CMK (cell line): ENCODE data around the gene RASAL2.
"Not testable (repeated sequence)": the region's sequence is repeated elsewhere in the genome, so short reads cannot be mapped to it uniquely, and the experiment has no call there.

ENCODE experiments used
- DNase-seq: peaks from one replicate; pipeline ENCODE4 v3.0.0-alpha.2; 2010; ENCODE audit warnings: low read depth

Gene RASAL2

DNA sequence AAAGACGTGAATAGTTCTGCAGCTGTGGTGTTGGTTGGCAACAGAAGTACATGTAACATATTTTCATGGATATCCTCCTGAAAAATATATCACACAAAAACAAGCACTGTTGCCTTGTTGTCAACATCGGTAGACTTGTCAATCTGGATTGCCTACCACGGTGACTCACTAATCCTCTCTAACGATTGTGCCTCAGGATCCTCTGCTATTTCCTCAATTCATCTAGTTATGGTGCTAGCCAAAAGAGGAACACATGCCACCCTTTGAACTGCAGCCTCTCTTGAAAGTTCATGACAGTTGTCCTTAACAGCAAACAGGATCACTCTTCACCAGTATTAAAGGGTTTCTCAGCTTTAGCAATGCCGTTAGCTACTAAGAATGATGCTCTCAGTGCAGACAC lies 25.7 kb downstream of the RASAL2 start:
- DNase-seq = no peak

DNA sequence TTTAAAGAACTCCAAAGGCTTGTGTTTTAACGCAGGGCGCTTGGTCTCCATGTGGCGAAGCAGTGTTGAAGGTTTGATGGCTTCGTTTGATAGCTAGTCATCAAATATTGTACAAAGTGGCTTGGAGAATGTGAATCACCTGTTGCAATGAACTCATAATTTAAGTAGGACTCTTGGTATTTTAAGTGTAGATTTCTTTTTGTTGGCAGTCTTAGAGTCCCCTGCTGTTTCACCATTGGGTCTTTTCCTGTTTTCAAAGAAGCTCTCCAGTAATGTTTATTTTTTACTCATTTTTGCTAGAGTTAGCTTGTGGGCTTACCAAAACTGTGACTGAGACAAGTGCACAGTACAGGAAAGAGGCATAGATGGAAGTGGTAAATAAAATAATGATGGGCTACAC lies 26.2 kb downstream of the RASAL2 start:
- no peak for DNase-seq

DNA sequence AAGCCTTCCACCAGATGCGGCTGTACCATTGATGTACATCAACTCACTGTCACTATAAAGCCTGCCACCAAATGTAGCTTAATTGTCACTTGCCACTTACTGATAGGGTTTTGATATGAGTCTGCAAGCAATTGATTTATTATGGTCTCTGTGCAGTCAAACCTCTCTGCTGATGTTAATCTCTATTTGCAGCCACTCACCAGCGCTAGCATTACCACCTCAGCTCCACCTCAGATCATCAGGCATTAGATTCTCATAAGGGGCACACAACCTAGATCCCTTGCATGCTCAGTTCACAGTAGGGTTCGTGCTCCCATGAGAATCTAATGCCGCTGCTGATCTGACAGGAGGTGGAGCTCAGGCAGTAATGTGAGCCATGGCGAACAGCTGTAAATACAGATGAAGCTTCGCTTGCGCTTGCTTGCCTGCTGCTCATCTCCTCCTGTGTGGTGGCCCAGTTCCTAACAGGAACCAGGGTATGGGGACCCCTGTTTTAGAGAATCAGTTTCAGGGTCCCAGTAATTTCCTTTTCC lies 26.7 kb downstream of the RASAL2 start:
- not testable (repeated sequence) for DNase-seq

DNA sequence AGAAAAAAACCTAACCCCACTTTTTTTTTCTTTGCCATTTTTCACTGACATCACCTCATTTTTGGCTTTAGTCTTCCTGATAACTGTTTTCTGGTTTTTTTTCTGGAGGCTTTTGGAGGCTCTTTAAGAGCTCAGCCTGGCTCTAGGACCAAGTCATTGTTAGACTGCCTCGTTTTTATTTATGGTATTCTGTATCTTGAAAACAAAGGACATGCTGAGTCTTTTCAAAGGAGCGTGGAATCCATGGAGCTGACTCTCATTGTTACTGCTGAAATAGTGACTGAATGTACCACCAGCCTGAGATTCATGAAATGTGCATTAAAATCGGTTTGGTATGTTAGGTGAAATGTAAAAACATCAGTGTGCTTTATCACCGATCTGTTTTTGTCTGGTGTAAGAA lies 28.0 kb downstream of the RASAL2 start:
- DNase-seq = no peak

DNA sequence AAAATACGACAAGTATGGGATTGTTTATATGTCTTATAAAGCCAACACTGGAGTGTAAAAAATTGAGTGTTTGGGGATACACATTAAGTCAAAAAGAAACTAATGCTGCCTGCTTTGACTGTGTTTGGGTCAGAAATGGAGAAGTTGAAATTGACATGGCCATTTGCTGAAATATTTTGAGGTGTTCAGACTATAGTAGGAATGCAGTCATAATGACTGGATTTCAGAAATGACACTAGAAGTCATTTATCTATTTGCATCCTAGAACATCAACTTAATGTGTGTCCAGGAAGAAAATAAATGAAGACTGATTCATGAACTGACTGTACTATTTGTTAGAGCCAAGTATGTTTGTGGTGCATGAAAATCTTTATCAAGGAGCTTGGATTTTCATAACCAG lies 28.4 kb downstream of the RASAL2 start:
- DNase-seq = no peak

DNA sequence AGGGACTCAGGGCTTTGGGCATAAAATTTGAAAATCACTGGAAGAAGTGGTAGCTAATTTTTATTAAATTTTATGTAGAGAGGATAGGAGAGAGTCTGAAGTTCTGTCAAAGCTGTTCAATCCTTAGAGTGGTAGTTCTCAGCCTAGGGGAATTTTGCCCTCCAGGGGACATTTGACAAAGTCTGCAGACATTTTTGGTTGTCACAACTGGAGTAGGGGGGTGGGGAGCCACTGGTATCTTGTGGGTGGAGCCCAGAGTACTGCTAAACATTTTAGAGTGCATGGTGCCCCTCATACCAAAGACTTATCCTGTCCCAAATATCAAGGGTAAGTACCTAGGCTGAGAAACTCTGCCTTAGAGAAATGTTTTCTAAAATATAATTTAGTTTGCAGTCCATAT lies 30.2 kb downstream of the RASAL2 start:
- DNase-seq = no peak

DNA sequence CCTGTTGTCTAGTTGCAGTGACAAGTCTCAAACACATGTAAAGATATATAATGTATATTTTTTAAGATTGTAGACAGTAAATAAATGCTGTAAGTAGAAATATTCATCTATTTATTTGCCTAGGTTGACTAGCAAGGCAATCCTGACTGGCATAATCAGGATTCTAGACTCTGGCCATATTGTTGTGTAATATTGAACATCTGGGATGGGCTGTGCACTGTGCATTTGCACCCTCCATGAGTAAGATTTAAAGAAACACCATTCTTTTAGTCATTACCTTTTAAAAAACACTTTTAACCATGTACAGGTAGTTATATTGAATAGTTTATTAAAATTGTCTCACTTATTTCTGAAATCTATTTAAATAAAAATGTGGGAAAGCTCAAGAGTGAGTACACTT lies 32.4 kb downstream of the RASAL2 start:
- DNase-seq = no peak

DNA sequence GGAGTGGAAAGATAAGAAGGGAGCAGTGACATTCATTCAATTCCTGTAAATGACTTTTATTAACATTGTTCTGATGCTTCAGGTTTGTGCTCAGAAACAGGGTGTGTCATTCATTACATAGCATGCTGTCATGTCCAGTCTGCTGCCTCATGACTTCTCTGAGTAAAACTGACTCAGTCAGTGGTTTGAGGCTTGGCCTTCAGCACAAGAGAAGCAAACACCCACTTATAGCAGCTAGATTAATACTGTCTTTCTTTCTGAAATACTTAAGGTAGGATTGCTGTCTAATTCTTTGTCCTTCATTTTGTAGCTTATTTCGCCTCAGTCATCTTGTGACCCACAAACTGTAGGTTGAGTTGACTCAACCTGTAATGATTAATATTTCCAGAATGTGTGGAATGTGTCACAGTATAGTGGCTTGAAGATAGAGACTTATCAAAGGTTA lies 32.9 kb downstream of the RASAL2 start:
- DNase-seq = no peak

DNA sequence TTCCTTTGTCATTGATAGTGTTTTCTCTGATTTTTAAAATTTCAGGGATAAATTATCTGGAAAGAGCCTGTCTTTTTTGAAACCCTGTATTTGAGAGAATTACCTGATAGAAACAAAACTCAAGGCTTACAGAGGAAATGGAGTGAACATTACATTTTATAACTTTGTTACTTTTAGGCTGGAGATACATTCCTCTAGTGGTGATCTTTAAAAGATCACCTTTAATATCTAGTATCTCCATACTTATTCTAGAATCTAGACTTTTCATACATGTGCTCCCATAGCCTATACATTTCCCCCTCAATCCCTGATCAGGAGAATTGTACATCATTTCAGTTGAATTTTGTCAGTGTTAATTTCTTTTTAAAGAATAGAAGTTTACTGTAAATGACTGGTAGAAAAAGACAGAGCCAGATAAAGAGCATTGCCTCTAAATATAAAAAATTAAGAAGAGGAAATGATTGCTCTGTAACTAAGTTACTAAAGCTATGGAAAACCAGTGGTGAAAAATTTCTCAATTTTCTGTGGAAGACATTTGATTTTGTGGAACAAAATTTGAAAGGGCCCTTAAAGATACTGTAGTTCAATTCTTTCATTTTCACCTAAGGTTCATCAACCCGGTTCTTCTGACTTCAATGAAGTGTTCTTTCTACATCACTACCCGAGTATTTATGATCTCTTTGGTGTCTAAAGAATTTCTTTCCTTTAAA lies 33.7 kb downstream of the RASAL2 start:
- DNase-seq = no peak

DNA sequence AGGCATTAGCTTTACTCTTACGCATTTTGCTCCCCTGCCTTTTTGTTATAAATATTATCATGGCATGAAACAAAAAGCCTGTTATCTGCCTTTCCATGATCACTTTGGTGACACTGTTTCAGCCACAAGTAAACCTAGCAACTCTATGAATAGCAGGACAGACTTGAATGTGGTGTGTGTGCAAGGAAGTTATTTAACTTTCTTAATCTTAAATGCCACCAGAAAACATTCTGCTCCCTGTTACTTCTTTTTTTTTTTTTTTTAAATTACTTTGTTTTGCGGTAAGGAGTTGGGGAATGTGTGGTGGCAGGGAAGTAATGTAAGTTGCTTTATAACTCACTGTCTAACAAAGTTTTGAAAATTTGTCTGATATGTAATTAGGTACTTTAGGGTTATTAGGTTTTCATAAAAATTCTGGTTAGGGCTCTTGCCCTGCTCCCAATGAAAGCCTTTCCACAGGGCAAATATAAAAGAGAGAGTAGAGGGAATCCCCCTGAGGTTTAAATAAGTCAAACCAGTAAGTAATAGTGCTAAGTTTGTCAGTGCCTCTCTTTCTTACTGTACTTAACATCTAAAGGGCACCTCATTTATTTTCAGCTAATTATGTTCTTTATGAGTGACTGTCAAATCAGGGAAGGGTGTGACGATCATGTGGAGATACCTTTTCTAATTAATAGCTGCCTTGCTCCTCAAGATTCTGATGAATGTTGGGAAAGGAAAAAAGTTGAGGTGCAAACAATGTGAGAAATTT lies 39.5 kb downstream of the RASAL2 start:
- no peak for DNase-seq

DNA sequence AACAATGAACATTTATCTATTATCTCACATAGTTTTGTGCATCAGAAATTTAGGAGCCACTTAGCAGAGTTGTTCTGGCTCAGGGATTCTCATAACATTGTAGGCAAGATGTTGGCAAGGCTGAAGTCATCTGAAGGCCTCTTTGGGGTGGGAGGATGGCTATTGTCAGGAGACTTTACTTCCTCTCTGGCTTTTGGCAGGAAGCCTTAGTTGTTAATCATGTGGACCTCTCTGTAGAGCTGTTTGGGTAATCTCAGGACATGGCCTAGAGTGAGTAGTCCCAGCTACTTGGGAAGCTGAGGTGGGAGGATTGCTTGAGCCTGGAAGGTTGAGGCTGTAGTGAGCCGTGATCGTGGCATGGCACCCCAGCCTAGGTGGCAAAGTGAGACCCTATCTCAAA lies 40.2 kb downstream of the RASAL2 start:
- DNase-seq = no peak

DNA sequence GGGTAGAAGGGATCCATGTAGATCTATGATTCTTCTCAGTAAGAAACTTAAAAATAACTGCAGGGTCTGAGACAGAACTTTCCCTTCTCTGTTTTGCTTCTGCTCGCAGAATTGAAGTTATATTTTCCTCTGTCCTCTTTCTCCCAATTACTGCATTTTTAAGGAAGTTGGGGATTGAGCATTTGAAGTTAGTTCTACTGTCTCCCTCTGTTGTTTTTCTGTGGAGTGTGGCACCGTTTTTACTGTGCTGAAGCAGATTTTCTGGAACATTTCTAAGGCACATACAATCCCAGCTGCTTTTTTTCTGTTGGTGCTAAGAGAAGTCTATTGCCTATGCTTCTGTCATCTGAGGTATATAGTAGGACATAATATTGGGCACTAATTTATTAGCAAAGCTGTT lies 43.3 kb downstream of the RASAL2 start:
- DNase-seq = no peak

DNA sequence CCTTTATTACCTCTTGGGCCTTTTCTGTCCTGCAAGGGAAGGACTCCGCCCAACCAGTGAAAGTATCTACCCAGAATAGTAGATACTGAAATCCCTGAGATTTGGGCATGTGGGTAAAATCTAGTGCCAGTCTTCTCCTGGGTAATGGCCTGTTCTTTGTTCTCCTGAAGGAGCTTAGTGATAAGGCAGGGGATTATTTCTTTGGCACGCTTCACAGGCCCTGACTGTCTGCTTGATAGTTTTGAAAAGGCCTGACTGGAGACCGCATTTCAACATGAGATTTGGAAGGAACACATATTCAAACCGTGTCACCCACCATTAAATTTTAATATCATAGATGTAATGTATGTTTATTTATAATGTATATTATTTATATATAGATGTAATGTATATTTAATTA lies 48.9 kb downstream of the RASAL2 start:
- no peak for DNase-seq

DNA sequence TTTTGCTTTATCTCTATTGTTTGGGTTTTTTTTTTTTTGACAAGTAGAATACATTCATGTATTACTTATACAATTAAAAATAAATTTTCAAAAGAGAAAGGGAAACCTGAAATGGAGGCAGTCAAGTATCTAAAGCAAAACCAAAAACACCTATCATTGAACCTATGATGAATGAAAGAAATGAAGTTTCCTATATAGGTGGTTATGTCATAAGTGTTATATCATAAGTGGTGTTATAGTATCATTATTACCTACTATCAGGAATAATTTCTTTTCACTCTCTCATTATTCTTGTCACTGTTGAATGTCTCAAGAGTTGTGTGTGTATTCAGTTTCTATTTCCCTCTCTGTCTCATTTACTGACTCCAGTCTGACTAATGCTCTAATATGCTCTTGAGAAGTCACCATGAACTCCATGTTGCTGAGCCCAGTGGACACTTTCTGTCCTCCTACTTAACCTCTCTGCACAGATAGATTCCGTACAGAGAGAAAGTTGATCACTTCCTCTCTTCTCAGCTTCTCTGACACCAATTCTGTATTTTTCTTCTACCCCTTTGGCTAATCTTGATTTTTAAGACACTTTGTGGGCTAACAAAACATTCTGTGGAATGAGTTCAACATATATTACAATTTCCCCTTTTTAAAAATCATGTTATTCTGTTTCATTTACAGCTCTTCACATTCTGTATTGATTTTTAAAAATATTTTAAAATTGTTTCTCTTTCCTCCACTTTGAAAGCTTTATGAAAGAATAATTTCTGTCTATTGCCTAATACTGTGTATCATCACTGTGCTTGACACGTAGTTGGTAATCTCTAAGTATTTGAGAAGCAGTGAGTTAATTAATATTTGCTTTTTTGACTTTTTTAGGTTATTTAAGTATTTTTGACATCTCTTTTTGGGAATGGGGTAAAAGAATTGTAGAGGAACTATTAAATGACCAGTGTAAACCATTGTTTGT lies 50.1 kb downstream of the RASAL2 start:
- no peak for DNase-seq

DNA sequence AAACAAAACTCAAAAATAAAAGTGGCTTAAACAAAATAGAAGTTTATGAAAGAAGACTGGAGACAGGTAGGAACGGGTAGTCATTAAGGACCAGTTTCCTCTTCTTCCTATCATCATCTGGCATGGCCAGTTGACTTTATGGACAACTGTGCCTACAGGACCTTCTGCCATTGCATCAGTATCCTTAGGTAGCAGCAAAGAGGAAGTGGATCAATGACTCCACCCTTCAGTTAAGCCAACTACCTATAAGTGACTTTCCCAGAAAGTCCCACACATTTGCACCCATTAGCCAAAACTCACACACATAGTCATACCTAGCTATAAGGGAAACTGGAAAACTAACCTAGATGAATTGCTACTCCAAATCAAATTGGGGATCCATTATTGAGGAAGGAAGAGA lies 51.7 kb downstream of the RASAL2 start:
- DNase-seq = no peak

DNA sequence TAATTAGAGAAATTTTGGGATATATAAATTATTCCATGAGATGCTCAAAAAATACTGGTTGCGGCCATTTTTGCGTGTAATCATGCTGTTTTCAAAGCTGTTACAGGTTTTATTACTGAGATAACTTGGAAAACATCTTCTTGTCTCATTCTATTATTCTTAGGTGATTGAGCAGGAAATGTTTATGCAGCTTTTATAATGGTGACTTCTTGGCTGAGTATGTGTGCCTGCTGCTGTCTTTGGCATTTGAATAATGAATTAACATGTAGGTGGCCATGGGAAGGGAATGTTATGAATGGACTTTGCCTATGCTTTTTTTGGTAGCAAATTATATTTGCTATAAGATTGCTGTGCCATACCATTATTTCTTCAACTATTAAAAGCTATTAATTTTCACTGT lies 52.5 kb downstream of the RASAL2 start:
- no peak for DNase-seq

DNA sequence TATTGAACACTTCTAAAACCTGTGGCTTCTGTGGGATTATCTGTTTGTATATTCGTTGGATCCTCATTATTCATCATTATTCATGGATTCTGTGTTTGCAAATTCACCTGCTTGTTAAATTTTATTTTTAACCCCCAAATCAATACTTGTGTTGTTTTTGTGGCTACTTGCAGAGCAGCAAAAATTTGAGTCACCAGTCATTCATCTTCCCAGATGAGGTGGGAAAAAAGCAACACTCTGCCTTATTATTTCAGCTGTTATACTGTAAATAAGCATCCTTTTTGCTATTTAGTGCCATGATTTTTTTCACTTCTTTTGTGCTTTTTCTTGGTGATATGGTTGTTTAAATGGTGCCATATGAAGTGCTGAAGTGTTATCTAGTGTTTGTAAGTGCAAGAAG lies 56.7 kb downstream of the RASAL2 start:
- DNase-seq = no peak

DNA sequence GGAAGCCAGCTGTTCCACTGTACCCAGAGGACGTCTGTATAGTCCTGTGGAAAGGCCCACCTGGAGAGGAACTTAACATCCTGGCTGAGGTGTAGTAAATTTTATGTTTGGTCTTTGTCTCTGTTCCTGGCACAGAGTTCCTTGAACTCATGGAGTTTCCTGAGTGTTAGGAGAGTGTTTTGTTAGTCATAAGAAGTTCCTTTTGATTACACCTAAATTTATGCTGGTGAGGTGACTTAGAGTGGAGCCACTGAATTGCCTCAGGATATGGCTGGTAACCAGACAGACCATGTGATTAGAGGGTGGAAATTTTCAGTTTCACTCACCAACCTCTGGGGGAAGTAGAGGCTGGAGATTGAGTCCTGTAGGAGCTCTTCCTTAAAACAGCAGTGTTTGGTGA lies 57.9 kb downstream of the RASAL2 start:
- DNase-seq = no peak

DNA sequence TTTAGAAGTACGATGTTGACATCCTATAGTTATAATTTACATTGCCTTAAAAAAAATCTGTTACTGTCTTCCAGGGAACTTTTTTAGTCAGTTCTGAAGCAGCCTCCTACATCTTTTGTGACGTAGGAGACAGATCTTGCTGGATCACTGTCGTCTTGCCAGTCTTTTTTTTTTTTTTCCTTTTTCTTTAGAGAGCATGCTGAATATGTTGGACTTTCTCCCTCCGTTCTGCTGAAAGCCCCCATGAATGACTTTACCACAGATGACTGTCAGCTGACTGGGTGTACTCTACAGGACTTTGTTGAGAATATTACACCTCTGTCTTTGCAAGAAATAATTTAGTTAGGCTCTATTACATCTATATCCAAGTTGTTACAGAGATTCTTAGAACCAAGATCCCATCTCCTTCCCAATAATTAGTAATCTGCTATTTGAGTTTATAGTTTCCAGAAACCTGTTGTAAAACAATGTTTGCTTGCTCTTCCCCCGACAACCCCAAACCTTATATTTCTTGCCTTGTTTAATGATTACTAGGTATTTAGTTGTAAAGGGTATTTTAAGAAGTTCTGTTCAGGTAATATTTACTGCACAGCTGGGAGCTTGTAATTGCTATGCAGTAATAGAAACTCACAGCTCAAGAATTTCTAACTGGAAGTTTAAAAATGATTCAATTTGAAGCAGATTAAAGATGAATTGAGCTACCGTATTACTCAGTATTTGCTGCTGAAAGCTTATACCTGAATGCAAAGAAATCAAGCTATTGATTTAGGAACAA lies 61.8 kb downstream of the RASAL2 start:
- DNase-seq = no peak

DNA sequence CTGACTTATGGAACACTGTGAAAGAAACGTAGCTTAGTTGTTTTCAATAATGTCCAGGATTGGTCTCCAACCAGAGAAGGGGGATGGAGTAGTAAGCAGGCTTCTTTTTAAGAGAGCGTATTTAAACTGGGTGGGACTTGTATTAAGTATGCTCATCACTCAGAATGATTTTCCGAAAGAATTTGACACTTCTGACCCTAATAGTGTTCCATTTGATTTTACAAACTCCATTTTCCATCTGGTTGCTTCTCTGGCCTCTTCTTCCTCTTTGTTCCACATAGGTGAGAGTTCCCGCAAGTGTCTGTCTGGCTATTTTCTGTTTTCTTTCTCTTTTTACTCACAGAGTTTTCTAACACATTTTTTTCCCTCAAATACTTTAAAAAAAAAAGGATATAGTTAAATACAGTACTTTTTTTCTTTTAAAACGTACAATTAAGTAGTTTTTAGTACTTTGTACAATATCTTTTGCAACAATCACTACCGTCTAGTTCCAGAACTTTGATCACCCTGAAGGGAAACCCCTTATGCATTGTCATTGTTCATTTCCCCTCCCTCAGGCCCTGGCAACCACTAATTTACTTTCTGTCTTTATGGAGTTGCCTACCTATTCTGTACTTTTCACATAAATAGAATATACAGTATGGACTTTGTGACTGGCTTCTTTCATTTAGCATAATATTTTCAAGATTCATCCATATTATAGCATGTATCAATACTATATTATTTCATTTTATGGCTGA lies 67.0 kb downstream of the RASAL2 start:
- no peak for DNase-seq

DNA sequence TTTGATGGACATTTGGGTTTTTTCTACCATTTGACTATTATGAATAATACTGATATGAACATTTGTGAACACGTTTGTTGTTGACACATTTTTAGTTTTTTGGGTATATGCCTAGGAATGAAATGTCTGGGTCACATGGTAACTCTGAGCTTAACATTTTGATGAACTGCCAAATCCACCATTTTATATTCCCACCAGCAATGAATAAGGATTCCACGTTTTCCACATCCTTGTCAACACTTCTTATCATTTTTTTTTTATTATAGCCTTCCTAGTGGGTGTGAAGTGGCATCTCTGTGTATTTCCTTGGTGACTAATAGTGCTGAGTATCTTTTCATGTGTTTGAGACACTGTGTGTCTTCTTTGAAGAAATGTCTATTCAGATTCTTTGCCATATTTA lies 67.6 kb downstream of the RASAL2 start:
- DNase-seq = no peak
